Keratinocyte (primary cell): Measurements from ENCODE around the gene ITSN1.

Experiments
- CTCF ChIP-seq, 3 experiments: IDR thresholded peaks in 1 of 3; conservative IDR thresholded peaks in 1 of 3; optimal IDR thresholded peaks in 1 of 3; 2 replicates in 2 of 3; 3 replicates in 1 of 3; pipeline versions ENCODE3 to v1.5.1; 2011; ENCODE audit warnings: low read length in 3 of 3, mild to moderate bottlenecking in 3 of 3, moderate library complexity in 2 of 3, control low read depth in 1 of 3, inconsistent platforms in 1 of 3; ENCODE audit not compliant: insufficient read depth in 2 of 3; ENCODE audit errors: extremely low read depth in 1 of 3
- EZH2 ChIP-seq: IDR thresholded peaks from one replicate; pipeline ENCODE4 v1.6.1; 2012; ENCODE audit warnings: inconsistent platforms, mild to moderate bottlenecking, low read length, moderate library complexity

- TF ChIP-seq CTCF (optimal IDR thresholded peaks at IDR 0.05 in 1 of 3, IDR thresholded peaks at IDR 0.05 in 1 of 3, conservative IDR thresholded peaks at IDR 0.05 in 1 of 3; ENCODE audit: extremely low read depth in 1 of 3, insufficient read depth in 2 of 3, low read length in 3 of 3) (no peak), EZH2 (no peak)
Measured at GRCh38 chr21:33947451-33948095, 305.3 kb downstream of the ITSN1 start.
